ENCODE measurements around the gene C1orf53.
"Not testable (repeated sequence)": the region's sequence is repeated elsewhere in the genome, so short reads cannot be mapped to it uniquely, and the experiment has no call there.

Gene C1orf53

GRCh38 chr1:197902454-197903195 is at the start of gene C1orf53:
C1orf53 (plus strand) TSS chr1:197902630; CDS start chr1:197902650, 20 bp downstream.
- peak; percentile 87 for DNase-seq

- not testable (repeated sequence) for DNase-seq
These were observed 46.7 kb upstream of the C1orf53 start for GRCh38 chr1:197855751-197856150.

GRCh38 chr1:197857477-197857876 is 45.0 kb upstream of the C1orf53 start:
- no peak for DNase-seq

DNA sequence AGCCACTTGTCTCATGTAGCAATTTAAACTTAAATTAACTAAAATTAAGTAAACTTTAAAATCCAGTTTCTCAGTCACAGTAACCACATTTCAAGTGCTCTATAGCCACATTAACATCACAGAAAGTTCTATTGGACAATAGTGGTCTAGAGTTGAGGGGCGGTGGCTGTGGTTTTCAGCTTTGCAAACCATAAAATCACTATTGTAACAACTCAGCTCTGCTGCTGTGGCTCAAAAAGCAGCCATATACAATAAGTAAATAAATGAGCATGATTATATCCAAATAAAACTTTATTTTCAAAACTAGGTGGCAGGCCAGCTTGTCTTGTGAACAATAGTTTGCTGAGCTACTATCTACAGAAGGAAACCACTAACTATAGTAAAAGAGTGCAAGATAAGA is 43.4 kb upstream of the C1orf53 start:
- no peak for DNase-seq

- no peak for DNase-seq
These were observed 40.2 kb upstream of the C1orf53 start for GRCh38 chr1:197862221-197862620.

DNA sequence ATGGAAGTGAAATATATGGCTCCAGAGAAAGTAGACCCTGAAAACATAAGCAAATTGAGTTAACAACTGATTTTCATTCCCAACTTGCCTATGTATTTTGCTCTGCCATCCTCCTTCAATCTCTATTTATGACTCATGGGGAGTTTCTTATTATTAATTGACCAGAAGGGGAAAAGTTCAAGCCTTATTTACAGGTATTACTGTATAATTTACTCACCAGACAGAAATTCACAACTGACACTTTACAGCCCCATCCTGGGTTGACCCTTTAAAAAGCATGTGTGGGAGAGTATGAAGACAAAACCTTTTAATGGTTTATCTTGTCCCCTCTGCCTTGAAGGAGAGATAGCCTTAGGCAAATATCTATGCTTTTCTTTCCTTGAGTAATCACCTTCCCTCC is 39.8 kb upstream of the C1orf53 start:
- no peak for DNase-seq

GRCh38 chr1:197865809-197866208 is 36.6 kb upstream of the C1orf53 start:
- DNase-seq: no peak

- peak; percentile 8 for DNase-seq
These were observed 33.5 kb upstream of the C1orf53 start for GRCh38 chr1:197868751-197869489.

GRCh38 chr1:197869490-197870077 is 32.8 kb upstream of the C1orf53 start:
- DNase-seq: no peak

- DNase-seq: no peak
These were observed 25.5 kb upstream of the C1orf53 start for GRCh38 chr1:197876894-197877293.

DNA sequence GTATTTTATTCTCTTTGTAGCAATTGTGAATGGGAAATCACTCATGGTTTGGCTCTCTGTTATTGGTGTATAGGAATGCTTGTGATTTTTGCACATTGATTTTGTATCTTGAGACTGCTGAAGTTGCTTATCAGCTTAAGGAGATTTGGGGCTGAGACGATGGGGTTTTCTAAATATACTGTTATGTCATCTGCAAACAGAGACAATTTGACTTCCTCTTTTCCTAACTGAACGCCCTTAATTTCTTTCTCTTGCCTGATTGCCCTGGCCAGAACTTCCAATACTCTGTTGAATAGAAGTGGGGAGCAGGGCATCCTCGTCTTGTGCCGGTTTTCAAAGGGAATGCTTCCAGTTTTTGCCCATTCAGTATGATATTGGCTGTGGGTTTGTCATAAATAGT is 22.0 kb upstream of the C1orf53 start:
- DNase-seq: not testable (repeated sequence)

GRCh38 chr1:197882241-197882640 is 20.2 kb upstream of the C1orf53 start:
- DNase-seq: not testable (repeated sequence)

GRCh38 chr1:197884173-197884572 is 18.3 kb upstream of the C1orf53 start:
- DNase-seq: no peak

DNA sequence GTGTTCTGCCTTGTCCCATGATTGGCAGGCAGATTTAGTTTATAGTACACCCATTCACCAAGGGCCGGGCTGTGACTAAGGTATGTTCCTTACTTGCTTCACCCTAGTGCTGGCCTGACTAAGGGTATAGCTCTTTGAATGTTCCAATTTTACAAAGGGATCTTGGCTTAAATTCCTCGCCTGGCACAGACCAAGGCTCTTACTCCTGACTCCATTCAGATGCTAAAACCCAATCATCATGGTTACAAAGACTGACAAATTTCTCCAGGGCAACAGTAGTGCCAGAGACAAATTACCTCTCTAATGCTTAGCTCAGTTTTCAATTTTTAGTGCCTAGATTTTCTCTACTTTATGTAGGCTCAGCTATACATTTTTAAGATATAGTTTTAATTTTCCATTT is 11.5 kb upstream of the C1orf53 start:
- DNase-seq: no peak

GRCh38 chr1:197892684-197893083 is 9.7 kb upstream of the C1orf53 start:
- no peak for DNase-seq

GRCh38 chr1:197896301-197896700 is 6.1 kb upstream of the C1orf53 start:
- DNase-seq: no peak

DNA sequence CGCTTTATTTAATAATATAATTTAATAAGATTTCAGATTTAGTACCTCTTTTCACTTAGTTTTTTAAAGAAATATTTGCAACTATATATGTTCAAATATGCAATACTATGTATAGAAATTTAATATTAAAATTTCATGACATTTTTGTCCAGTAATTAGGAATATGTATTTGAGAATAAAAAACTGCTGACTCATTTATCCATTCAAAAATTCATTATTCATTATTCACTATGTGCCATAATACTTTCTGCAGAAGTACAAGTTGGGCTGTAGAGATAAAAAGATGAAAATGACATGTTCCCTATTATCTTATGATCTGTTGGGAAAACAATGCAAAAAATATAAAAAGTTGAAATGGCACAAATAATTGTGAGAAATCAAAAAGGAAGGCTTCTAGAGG is 3.4 kb upstream of the C1orf53 start:
- no peak for DNase-seq

DNA sequence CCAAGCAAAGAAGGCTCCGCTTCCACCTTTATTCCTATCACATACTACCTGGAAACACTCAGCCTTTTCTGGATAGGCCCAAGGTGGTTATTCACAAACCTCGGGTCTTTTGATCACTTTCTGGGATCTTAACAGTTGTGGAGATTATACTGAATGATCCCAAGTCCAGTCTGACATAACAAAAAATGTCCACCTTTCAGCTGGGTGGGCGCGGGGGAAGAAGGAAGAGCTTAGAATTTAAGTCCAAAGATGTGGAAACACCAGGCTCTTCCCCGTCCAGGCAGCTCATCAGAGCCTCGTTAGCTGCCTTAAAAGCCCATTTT is 338 bp upstream of the C1orf53 start:
- DNase-seq: no peak

DNA sequence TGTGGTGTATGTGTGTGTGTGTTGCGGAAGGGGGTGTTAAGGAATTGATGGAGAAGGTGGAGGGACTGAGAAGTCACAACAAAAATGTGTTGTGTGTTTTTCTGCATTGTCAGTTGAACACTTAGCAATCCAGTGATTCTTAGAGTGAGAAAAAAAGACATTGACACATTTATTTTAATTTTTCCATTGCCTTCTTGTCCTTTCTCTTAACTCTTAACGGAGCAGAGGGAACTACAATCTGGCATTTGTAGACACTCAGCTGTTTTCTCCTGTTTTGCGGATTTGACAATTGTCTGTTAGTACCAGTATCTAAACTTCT is 725 bp downstream of the C1orf53 start:
- DNase-seq: no peak

GRCh38 chr1:197904126-197904787 is 1.8 kb downstream of the C1orf53 start:
- no peak for DNase-seq

- no peak for DNase-seq
These were observed 3.4 kb downstream of the C1orf53 start for GRCh38 chr1:197905699-197906351.

- no peak for DNase-seq
These were observed 5.6 kb downstream of the C1orf53 start for GRCh38 chr1:197907846-197908616.

Data from NCI-H345 (cell line).